Measurements from ENCODE around the gene ZNF516. TPM values are rescaled to one million over a fixed set of nuclear protein-coding genes. Genes with fewer than 3 reads are reported as not detected.

ZNF516 gene
- total RNA-seq, 1 donor from 2014 or later = 14.0 TPM

- ATAC-seq (no peak), DNase-seq (no peak)
- intact Hi-C loops (cut with micrococcal nuclease) = no loop called here
These were observed 75.2 kb downstream of the ZNF516 start for GRCh38 chr18:76419811-76420210.

- ATAC-seq (peak; percentile 26), DNase-seq (no peak)
- intact Hi-C loops (cut with micrococcal nuclease) = no loop called here
These were observed 78.1 kb downstream of the ZNF516 start for GRCh38 chr18:76416911-76417310.

GRCh38 chr18:76414936-76415621 lies 80.0 kb downstream of the ZNF516 start:
- peak; percentile 97 for ATAC-seq
- DNase-seq = peak; percentile 68
- intact Hi-C loops (cut with micrococcal nuclease) = no loop called here

- DNase-seq = no peak
- ATAC-seq = no peak
- intact Hi-C loops (cut with micrococcal nuclease) = no loop called here
These were observed 82.0 kb downstream of the ZNF516 start for GRCh38 chr18:76412818-76413565.

- ATAC-seq (no peak), DNase-seq (no peak)
- intact Hi-C loops (cut with micrococcal nuclease) = no loop called here
These were observed 82.8 kb downstream of the ZNF516 start for GRCh38 chr18:76412010-76412817.

GRCh38 chr18:76410660-76411417 lies 84.2 kb downstream of the ZNF516 start:
- no peak for DNase-seq
- intact Hi-C loops (cut with micrococcal nuclease) = no loop called here
- no peak for ATAC-seq

- intact Hi-C loops (cut with micrococcal nuclease) = no loop called here
- DNase-seq = no peak
- no peak for ATAC-seq
These were observed 85.0 kb downstream of the ZNF516 start for GRCh38 chr18:76410033-76410432.

GRCh38 chr18:76408480-76409067 lies 86.5 kb downstream of the ZNF516 start:
- intact Hi-C loops (cut with micrococcal nuclease) = no loop called here
- ATAC-seq = no peak
- no peak for DNase-seq

GRCh38 chr18:76407681-76408080 lies 87.4 kb downstream of the ZNF516 start:
- no peak for DNase-seq
- no peak for ATAC-seq
- intact Hi-C loops (cut with micrococcal nuclease) = no loop called here

GRCh38 chr18:76406791-76407190 lies 88.3 kb downstream of the ZNF516 start:
- ATAC-seq = no peak
- intact Hi-C loops (cut with micrococcal nuclease) = no loop called here
- no peak for DNase-seq

GRCh38 chr18:76405681-76406356 lies 89.2 kb downstream of the ZNF516 start:
- intact Hi-C loops (cut with micrococcal nuclease) = no loop called here
- peak; percentile 72 for DNase-seq

GRCh38 chr18:76405280-76405679 lies 89.8 kb downstream of the ZNF516 start:
- ATAC-seq = no peak
- DNase-seq = no peak
- intact Hi-C loops (cut with micrococcal nuclease) = no loop called here

More at GRCh38 chr18:76405681-76406356, 89.2 kb downstream of the ZNF516 start:
- peak; percentile 61 for ATAC-seq

GRCh38 chr18:76404345-76404831 lies 90.7 kb downstream of the ZNF516 start:
- no peak for DNase-seq
- intact Hi-C loops (cut with micrococcal nuclease) = no loop called here
- no peak for ATAC-seq

GRCh38 chr18:76402026-76402990 lies 92.7 kb downstream of the ZNF516 start:
- intact Hi-C loops (cut with micrococcal nuclease) = no loop called here
- no peak for DNase-seq

GRCh38 chr18:76401498-76401897 lies 93.5 kb downstream of the ZNF516 start:
- ATAC-seq = peak; percentile 33
- intact Hi-C loops (cut with micrococcal nuclease) = no loop called here
- DNase-seq = no peak

More at GRCh38 chr18:76402026-76402990, 92.7 kb downstream of the ZNF516 start:
- no peak for ATAC-seq

GRCh38 chr18:76399613-76400391 lies 95.2 kb downstream of the ZNF516 start:
- intact Hi-C loops (cut with micrococcal nuclease) = loop anchor here (5.0 to 10.0 kb wide), 2 partner anchors 225 to 312 kb away; no protein-coding TSS in a partner anchor
- no peak for ATAC-seq
- no peak for DNase-seq
